Upper lobe of left lung (tissue), 6 donors: ENCODE results near the gene FNBP1L. TPM values are rescaled to one million over a fixed set of nuclear protein-coding genes. Genes with fewer than 3 reads are reported as not detected.

Source experiments
- ATAC-seq, 2 donors: fragments of 200-7000 bp; cut with Tn5 transposase; one replicate each; pipeline ENCODE4 v1.9.1; 2022; ENCODE audit warnings: mild to moderate bottlenecking in 2 of 2, moderate library complexity in 2 of 2; ENCODE audit not compliant: low FRiP score in 2 of 2
- DNase-seq, 2 donors: peaks; one replicate each; pipeline ENCODE4 v3.0.0-alpha.2; 2019 to 2020
- H3K27ac ChIP-seq, 4 donors: fragments of 200-600 bp; sonication (generic); one replicate each; pipeline ENCODE4 v1.5.1; 2016 to 2019
- H3K27me3 ChIP-seq, 4 donors: fragments of 200-600 bp; sonication (generic); one replicate each; pipeline ENCODE4 v1.5.1; 2017 to 2019
- H3K36me3 ChIP-seq, 4 donors: fragments of 200-600 bp; sonication (generic); one replicate each; pipeline ENCODE4 v1.5.1; 2016 to 2019
- H3K4me1 ChIP-seq, 4 donors: fragments of 200-600 bp; sonication (generic); one replicate each; pipeline ENCODE4 v1.5.1; 2018 to 2019
- H3K4me3 ChIP-seq, 4 donors: fragments of 200-600 bp; sonication (generic); one replicate each; pipeline ENCODE4 v1.5.1; 2017 to 2019; ENCODE audit warnings: mild to moderate bottlenecking in 2 of 4, moderate library complexity in 1 of 4
- H3K9me3 ChIP-seq, 4 donors: fragments of 200-600 bp; sonication (generic); one replicate each; pipeline ENCODE4 v1.5.1; 2018 to 2019
- EP300 ChIP-seq, 4 donors: sonication (generic); formaldehyde crosslinking; IDR thresholded peaks; one replicate each; pipeline ENCODE4 v1.5.1; 2017; ENCODE audit warnings: antibody characterized with exemption in 4 of 4, control low read depth in 2 of 4
- POLR2A ChIP-seq, 4 donors: fragments of 450-650 bp; IDR thresholded peaks; one replicate each; pipeline ENCODE4 v1.5.1; 2016 to 2017; ENCODE audit warnings: antibody characterized with exemption in 4 of 4, mild to moderate bottlenecking in 2 of 4
- POLR2AphosphoS5 ChIP-seq, 2 donors: sonication (generic); formaldehyde crosslinking; IDR thresholded peaks; one replicate each; pipeline ENCODE4 v1.5.1; 2017; ENCODE audit warnings: antibody characterized with exemption in 2 of 2
- WGBS, 2 donors: methylation state at CpG; one replicate each; pipeline ENCODE4 v1.1.5; 2017 to 2018; 5-methylcytosine and 5-hydroxymethylcytosine counted together
- total RNA-seq, 6 donors: library from RNA; depleted of rRNA in 4 of 6; stranded (reverse); fragments of >200 nt in 4 of 6; gene quantifications; one replicate each; pipeline versions ENCODE4 v1.1.0 to v1.2.1, GENCODE V29; 2016 to 2021
- TF ChIP-seq, protein P1 (sequence below), 6 experiments: fragments of 450-650 bp in 4 of 6; fragments of 200-600 bp in 2 of 6; sonication (generic) in 2 of 6; IDR thresholded peaks; one replicate each; pipeline ENCODE4 v1.5.1; 2016 to 2019; ENCODE audit warnings: antibody characterized with exemption in 6 of 6
- donor health status: DM: no; HTN: no; CAD: no; lungs with moderate emphysema.
- donor health status: DM: no; HTN: yes; CAD: no; lungs with severe emphysema.

The FNBP1L gene
- total RNA-seq, 6 donors from 2014 or later, result 28.5 to 84.0 (median 34.0) TPM

DNA sequence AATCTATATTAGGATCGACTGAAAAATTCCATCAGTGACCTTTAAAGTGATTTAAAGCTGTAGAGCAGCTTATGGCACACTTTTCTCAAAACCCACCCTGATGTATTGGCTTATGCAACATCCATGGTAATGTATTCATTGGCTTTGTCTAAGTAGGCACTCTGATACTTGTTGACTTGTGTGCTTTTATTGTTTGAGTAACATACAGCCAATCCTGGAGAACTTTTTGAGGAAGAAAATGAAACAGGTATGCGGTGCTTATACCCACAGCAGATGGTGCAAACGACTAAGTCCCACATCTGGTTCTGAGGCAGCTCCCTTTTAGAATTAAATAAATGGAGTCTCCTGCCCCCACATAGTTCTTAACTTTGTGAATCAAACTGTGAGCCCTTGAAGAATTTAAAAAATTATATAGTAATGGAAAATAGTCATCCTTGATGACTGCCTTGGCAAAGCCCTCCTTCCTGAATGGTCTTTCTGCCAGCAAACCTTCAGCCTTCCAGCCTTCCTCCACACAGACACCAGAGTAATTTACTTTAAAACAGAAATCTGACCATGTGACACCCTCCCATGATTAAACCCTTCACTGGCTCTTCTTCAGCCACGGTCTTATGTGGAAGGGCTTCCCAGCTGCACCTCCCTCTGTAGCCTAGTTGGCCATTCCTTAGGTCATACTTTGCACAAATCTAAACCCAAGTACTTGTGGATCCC lies 117.7 kb downstream of the FNBP1L start:
- H3K36me3 ChIP-seq, result peaks cover 0 to 90% (median 33%) of the 10 kb centered on the region in 4 donors
- H3K4me1 ChIP-seq, result peaks cover 9 to 20% (median 13%) of the 10 kb centered on the region in 4 donors
- H3K4me3 ChIP-seq, result no peak overlapping the region
- ATAC-seq (peak; percentile 5 to 55), DNase-seq (no peak)
- TF ChIP-seq POLR2AphosphoS5 (IDR thresholded peaks at IDR 0.05), result no peak
- no peak for TF ChIP-seq EP300 (IDR thresholded peaks at IDR 0.05)
- TF ChIP-seq POLR2A (IDR thresholded peaks at IDR 0.05), result no peak
- TF ChIP-seq, protein P1, sequence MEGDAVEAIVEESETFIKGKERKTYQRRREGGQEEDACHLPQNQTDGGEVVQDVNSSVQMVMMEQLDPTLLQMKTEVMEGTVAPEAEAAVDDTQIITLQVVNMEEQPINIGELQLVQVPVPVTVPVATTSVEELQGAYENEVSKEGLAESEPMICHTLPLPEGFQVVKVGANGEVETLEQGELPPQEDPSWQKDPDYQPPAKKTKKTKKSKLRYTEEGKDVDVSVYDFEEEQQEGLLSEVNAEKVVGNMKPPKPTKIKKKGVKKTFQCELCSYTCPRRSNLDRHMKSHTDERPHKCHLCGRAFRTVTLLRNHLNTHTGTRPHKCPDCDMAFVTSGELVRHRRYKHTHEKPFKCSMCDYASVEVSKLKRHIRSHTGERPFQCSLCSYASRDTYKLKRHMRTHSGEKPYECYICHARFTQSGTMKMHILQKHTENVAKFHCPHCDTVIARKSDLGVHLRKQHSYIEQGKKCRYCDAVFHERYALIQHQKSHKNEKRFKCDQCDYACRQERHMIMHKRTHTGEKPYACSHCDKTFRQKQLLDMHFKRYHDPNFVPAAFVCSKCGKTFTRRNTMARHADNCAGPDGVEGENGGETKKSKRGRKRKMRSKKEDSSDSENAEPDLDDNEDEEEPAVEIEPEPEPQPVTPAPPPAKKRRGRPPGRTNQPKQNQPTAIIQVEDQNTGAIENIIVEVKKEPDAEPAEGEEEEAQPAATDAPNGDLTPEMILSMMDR (IDR thresholded peaks at IDR 0.05), result no peak
- 58 to 66% methylated on average over 4 of the region's 4 CpGs for WGBS, 2 donors
- H3K9me3 ChIP-seq, result no peaks in the 10 kb centered on the region
- no peaks in the 10 kb centered on the region for H3K27me3 ChIP-seq
- peak overlapping the region; percentile 19 to 68 (median 52) for H3K27ac ChIP-seq

DNA sequence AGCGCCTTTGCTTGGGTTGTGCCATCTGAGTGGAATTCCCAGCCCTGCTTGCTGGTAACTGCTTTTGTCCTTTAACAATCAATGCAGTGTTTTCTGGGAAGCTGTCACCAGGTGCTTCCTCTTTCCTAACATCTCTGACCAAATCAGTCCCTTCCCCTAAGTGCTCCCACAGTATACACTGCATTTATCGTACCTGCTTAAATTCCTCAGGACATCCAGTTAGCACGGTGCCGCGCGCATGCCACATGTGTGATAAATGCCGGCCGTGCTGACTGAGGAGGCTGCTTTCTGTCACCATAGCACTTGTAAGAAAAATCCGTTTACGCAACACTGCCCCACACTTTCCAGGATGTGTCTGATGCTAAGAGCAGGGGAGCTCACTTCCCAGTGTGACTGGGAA lies 118.3 kb downstream of the FNBP1L start:
- 67 to 72% methylated on average over 10 of the region's 10 CpGs for WGBS, 2 donors
- DNase-seq (no peak), ATAC-seq (peak; percentile 6 to 16)
- H3K9me3 ChIP-seq, result no peaks in the 10 kb centered on the region
- H3K27me3 ChIP-seq, result no peaks in the 10 kb centered on the region
- TF ChIP-seq POLR2A (IDR thresholded peaks at IDR 0.05) (no peak), EP300 (IDR thresholded peaks at IDR 0.05) (peak in 3 of 4 donors; percentile 34 to 75 (median 52)), POLR2AphosphoS5 (IDR thresholded peaks at IDR 0.05) (peak; percentile 17 to 82)
- H3K4me3 ChIP-seq, result no peak overlapping the region
- H3K36me3 ChIP-seq, result peaks cover 0 to 90% (median 37%) of the 10 kb centered on the region in 4 donors
- peak overlapping the region; percentile 19 to 68 (median 52) for H3K27ac ChIP-seq
- peaks cover 9 to 20% (median 13%) of the 10 kb centered on the region in 4 donors for H3K4me1 ChIP-seq

DNA sequence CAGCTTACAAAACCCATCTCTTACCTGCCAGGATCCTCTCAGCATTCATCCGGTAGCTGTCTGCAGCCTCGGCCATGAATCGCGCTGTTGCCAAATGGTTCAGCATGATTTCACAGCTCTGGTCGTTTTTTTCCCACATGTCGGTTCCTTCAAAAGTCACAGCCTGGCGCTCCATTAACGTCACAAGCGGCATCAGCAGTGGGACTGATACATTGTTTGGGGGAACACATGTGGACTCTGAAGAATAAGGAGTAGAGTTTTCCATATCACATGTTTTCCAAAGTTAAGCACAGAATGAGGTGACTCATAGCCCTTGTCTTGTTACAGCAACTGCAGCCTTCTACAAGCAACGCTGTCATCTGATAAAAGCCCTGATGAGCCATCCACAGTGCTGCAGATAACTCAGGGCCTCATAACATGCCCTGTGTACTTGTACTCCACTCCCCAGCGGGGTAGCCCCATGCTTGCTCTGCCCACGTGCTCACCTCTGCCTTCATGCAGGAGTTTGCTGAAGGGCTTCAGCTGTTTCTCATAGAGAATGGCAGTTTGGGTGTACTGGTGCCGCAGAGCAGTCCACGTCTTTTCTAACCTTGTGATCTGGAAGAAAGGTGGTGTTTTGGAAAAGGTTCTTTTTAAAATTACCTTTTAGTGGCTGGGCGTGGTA lies 119.5 kb downstream of the FNBP1L start:
- DNase-seq (no peak), ATAC-seq (peak; percentile 61 to 75)
- Histone ChIP-seq H3K9me3 (no peaks in the 10 kb centered on the region), H3K4me3 (no peak overlapping the region), H3K4me1 (peaks cover 9 to 20% (median 13%) of the 10 kb centered on the region in 4 donors), H3K27me3 (no peaks in the 10 kb centered on the region), H3K27ac (peak overlapping the region in 2 of 4 donors; percentile 52 to 68), H3K36me3 (peaks cover 0 to 90% (median 41%) of the 10 kb centered on the region in 4 donors)
- TF ChIP-seq POLR2AphosphoS5 (IDR thresholded peaks at IDR 0.05) (no peak), POLR2A (IDR thresholded peaks at IDR 0.05) (no peak), EP300 (IDR thresholded peaks at IDR 0.05) (no peak)
- TF ChIP-seq, protein P1 (IDR thresholded peaks at IDR 0.05), result no peak
- WGBS, 2 donors, result 89 to 90% methylated on average over 15 of the region's 15 CpGs

DNA sequence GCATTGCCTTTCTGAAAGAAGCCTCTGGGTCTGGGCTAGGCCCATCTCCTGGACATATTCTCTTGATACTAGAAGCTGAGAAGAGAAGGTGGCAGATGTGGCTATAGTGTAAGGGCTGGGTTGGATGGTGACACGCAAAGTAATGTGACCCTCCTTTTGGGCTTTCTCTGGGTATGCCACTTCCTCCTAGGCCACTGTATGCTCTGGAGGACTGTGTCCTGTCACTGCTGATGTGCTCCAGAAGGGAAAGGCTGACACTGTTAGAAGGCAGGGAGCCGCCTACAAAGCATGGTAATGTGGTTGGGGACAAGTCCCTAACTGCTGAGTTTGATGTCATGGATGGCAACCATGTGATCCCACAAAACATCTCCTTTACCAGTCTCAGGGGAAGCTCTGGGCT lies 121.6 kb downstream of the FNBP1L start:
- TF ChIP-seq POLR2A (IDR thresholded peaks at IDR 0.05) (no peak), EP300 (IDR thresholded peaks at IDR 0.05) (no peak), POLR2AphosphoS5 (IDR thresholded peaks at IDR 0.05) (no peak)
- TF ChIP-seq, protein P1 (IDR thresholded peaks at IDR 0.05), result no peak
- 93 to 94% methylated on average over 2 of the region's 2 CpGs for WGBS, 2 donors
- H3K27me3 ChIP-seq, result no peaks in the 10 kb centered on the region
- ATAC-seq, result peak in 1 of 2 donors; percentile 15
- no peaks in the 10 kb centered on the region for H3K9me3 ChIP-seq
- no peak for DNase-seq
- H3K4me1 ChIP-seq, result peaks cover 9 to 22% (median 15%) of the 10 kb centered on the region in 4 donors
- H3K36me3 ChIP-seq, result peaks cover 0 to 86% (median 51%) of the 10 kb centered on the region in 4 donors
- H3K27ac ChIP-seq, result peak overlapping the region in 1 of 4 donors; percentile 4
- no peak overlapping the region for H3K4me3 ChIP-seq

DNA sequence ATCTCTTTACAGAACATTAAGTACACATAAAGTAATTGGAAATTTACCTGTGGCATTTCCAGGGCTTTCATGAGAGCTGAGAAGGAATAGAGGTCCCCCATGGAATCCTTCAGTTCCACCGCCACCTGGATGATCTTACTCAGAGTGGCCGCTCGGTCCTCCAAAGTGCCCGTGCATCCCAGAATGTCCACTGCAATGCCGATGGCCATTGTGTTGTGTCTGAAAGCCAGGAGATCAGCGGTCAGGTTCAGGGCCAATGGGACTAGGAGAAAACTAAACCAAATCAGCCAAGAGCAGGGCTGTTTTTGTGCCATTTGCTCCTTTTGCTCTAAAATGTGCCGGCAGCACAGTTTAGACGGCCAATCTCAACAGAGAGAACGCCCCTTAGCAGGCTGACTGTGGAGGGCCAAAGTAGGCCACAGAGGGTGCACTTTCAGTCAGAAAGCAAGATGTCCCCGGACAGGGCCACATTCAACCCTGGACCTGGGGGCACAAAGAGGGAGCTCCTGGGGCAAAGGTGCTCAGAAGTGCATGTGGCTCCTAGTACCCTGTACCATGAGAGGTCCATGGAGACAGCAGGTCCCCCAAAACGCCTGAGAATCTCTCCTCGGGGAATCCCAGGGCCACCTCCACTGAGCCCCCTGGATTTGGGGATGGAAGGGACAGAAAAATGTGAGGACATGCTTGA lies 123.8 kb downstream of the FNBP1L start:
- H3K36me3 ChIP-seq, result peaks cover 4 to 87% (median 62%) of the 10 kb centered on the region in 4 donors
- DNase-seq, result no peak
- 94 to 100% methylated on average over 9 to 12 of the region's 12 CpGs for WGBS, 2 donors
- H3K27ac ChIP-seq, result peak overlapping the region in 1 of 4 donors; percentile 27
- H3K4me3 ChIP-seq, result no peak overlapping the region
- H3K4me1 ChIP-seq, result peaks cover 0 to 13% (median 3%) of the 10 kb centered on the region in 4 donors
- TF ChIP-seq, protein P1 (IDR thresholded peaks at IDR 0.05), result no peak
- TF ChIP-seq EP300 (IDR thresholded peaks at IDR 0.05) (no peak), POLR2AphosphoS5 (IDR thresholded peaks at IDR 0.05) (no peak), POLR2A (IDR thresholded peaks at IDR 0.05) (no peak)
- no peak for ATAC-seq
- no peaks in the 10 kb centered on the region for H3K27me3 ChIP-seq
- no peaks in the 10 kb centered on the region for H3K9me3 ChIP-seq
